WI38 (cell line): Measurements from ENCODE around the gene SPEF1.
A peak's percentile ranks its signal among the peaks of the same experiment; 100 is the strongest.
"Not testable (repeated sequence)": the region's sequence is repeated elsewhere in the genome, so short reads cannot be mapped to it uniquely, and the experiment has no call there.

ENCODE experiments used
- H3K4me3 ChIP-seq: 2 replicates; pipeline ENCODE4 v1.5.1; 2011; ENCODE audit warnings: low read depth, mild to moderate bottlenecking, control low read depth, low read length
- CTCF ChIP-seq: IDR thresholded peaks from 2 replicates; pipeline ENCODE4 v1.5.1; 2012; ENCODE audit warnings: low read depth, mild to moderate bottlenecking, control low read depth, low read length

The SPEF1 gene

GRCh38 chr20:3795511-3796468 is 14.5 kb upstream of the SPEF1 start, which contains the start of gene CDC25B:
Gene CDC25B (plus strand): TSS chr20:3796310. CDS start chr20:3796532, 222 bp downstream.
- peak; percentile 59 for TF ChIP-seq CTCF

GRCh38 chr20:3794701-3795420 is 13.6 kb upstream of the SPEF1 start:
- H3K4me3 ChIP-seq = peak overlapping the region; percentile 87
- TF ChIP-seq CTCF = no peak

More at GRCh38 chr20:3795511-3796468, 14.5 kb upstream of the SPEF1 start, which contains the start of gene CDC25B:
- H3K4me3 ChIP-seq = peak within 1 kb of the TSS; percentile 87

GRCh38 chr20:3794168-3794567 is 12.9 kb upstream of the SPEF1 start:
- H3K4me3 ChIP-seq = not testable (repeated sequence)

GRCh38 chr20:3789201-3789600 is 8.0 kb upstream of the SPEF1 start:
- H3K4me3 ChIP-seq = not testable (repeated sequence)

GRCh38 chr20:3788685-3789155 is 7.5 kb upstream of the SPEF1 start:
- H3K4me3 ChIP-seq = no peak overlapping the region
- TF ChIP-seq CTCF = no peak

- no peak for TF ChIP-seq CTCF
These were observed 6.2 kb upstream of the SPEF1 start for GRCh38 chr20:3787324-3788014.

GRCh38 chr20:3786665-3787323 is 5.5 kb upstream of the SPEF1 start, which contains the start of gene CENPB:
Gene CENPB (minus strand): TSS chr20:3786740. CDS start chr20:3786483, 257 bp downstream.
- TF ChIP-seq CTCF = peak; percentile 58
- H3K4me3 ChIP-seq = peak within 1 kb of the TSS; percentile 67

More at GRCh38 chr20:3787324-3788014, 6.2 kb upstream of the SPEF1 start:
- H3K4me3 ChIP-seq = peak overlapping the region; percentile 52
